ENCODE results near the gene AP5Z1.

GRCh38 chr7:4779118-4779517 is 3.7 kb downstream of the AP5Z1 start:
- no peak for TF ChIP-seq POLR2AphosphoS2 (conservative IDR thresholded peaks at IDR 0.05; ENCODE audit: low read length)
- no peak for TF ChIP-seq CEBPB (IDR thresholded peaks at IDR 0.05)
- TF ChIP-seq, protein P1, sequence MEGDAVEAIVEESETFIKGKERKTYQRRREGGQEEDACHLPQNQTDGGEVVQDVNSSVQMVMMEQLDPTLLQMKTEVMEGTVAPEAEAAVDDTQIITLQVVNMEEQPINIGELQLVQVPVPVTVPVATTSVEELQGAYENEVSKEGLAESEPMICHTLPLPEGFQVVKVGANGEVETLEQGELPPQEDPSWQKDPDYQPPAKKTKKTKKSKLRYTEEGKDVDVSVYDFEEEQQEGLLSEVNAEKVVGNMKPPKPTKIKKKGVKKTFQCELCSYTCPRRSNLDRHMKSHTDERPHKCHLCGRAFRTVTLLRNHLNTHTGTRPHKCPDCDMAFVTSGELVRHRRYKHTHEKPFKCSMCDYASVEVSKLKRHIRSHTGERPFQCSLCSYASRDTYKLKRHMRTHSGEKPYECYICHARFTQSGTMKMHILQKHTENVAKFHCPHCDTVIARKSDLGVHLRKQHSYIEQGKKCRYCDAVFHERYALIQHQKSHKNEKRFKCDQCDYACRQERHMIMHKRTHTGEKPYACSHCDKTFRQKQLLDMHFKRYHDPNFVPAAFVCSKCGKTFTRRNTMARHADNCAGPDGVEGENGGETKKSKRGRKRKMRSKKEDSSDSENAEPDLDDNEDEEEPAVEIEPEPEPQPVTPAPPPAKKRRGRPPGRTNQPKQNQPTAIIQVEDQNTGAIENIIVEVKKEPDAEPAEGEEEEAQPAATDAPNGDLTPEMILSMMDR (IDR thresholded peaks at IDR 0.05) = no peak
- TF ChIP-seq CHD2 (IDR thresholded peaks at IDR 0.05; ENCODE audit: low read length, partially characterized antibody) = no peak
- TF ChIP-seq NR3C1 (IDR thresholded peaks at IDR 0.05) = no peak
- TF ChIP-seq MAFK (IDR thresholded peaks at IDR 0.05; ENCODE audit: partially characterized antibody) = no peak
- TF ChIP-seq MYC (IDR thresholded peaks at IDR 0.05; ENCODE audit: borderline replicate concordance, low read length) = no peak
- TF ChIP-seq RCOR1 (IDR thresholded peaks at IDR 0.05; ENCODE audit: low read depth, low read length) = no peak
- no peak for TF ChIP-seq ZSCAN20 (CRISPR knock-in tag; IDR thresholded peaks at IDR 0.05)
- no peak for TF ChIP-seq POLR2A (IDR thresholded peaks at IDR 0.05; ENCODE audit: low read length)
- TF ChIP-seq BCL3 (IDR thresholded peaks at IDR 0.05) = no peak
- TF ChIP-seq ZFP36 (IDR thresholded peaks at IDR 0.05; ENCODE audit: borderline replicate concordance, partially characterized antibody) = no peak
- TF ChIP-seq EP300 (IDR thresholded peaks at IDR 0.05) = no peak
- TF ChIP-seq, protein P2, sequence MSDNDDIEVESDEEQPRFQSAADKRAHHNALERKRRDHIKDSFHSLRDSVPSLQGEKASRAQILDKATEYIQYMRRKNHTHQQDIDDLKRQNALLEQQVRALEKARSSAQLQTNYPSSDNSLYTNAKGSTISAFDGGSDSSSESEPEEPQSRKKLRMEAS (IDR thresholded peaks at IDR 0.05) = no peak
